ENCODE results near the gene PABPC1L2B.
"Not testable (repeated sequence)": the region's sequence is repeated elsewhere in the genome, so short reads cannot be mapped to it uniquely, and the experiment has no call there.

The PABPC1L2B gene

DNA sequence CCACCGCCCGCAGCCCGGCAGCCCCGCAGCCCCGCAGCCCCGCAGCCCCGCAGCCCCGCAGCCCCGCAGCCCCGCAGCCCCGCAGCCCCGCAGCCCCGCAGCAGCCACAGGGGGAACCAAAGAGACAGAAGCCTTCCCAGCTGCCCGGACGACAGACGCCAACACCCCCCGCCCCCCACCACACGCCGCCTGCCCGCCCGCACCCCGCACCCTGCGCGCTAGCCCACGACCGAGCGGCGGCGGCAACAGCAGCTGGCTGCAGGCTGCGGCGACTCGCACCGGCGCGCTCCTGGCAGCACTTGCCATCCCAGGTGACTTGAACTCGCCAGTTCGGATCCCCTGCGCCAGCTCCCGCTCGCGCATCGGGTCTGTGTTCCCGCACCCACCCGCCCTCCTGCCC, at the start of gene PABPC1L2B:
TSS of gene PABPC1L2B (plus strand) at position 207 of the 400 bp plus-strand sequence. CDS start 704 bp downstream, outside the sequence.
- not testable (repeated sequence) for DNase-seq

- not testable (repeated sequence) for DNase-seq
These were observed 42.8 kb upstream of the PABPC1L2B start for GRCh38 chrX:72959971-72960370.

DNA sequence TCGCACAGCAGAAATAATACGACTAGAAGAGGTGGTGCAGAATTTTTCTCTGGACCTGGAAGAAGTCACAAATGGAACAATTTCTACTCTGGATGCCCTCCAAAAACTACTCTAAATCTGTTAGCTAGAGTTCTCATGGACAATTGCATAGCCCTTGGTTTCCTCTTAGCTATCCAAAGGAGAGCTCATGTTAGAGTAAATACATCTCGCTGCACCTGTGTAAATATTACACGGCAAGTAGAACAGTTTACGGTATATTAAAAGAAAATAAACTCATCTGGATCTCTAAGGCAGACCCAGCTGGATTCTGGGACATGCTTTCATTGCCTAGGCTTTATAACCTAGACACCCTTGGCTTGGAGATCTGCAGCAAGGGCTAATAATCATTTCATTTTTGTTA, 30.9 kb upstream of the PABPC1L2B start:
- not testable (repeated sequence) for DNase-seq

DNA sequence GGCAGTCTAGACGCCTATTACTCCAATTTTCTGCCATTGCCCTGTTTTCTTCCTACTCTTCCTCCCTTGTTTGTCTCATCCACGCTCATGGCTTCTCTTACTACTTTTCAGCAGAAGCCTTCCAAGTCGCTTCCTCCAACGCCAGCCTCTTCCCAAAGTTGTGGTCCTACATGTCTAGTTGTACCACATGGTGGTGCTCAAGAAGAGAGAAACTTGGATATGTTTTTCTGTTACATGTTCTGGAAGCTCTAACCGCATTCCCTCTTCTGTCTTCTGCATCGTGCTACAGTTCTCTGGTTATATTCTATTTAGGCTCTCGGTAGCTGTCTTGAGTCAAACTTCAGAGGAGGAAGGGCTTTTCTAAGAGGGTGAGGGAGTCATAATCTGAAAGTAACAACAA, 27.9 kb upstream of the PABPC1L2B start:
- not testable (repeated sequence) for DNase-seq

- not testable (repeated sequence) for DNase-seq
These were observed 21.8 kb upstream of the PABPC1L2B start for GRCh38 chrX:72980894-72981469.

DNA sequence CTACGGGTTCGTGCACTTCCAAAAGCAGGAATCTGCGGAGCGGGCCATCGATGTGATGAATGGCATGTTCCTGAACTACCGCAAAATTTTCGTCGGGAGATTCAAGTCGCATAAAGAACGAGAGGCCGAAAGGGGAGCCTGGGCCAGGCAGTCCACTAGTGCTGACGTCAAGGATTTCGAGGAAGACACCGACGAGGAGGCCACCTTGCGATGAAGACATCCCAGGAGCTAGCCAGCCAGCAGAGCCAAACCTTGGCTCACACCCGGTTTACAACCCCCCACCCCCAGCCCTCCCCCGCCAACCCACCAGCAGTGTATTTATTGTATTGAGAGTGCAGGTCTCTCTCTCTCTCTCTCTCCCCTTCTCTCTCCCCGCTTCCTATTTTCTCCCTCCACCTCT, 1.3 kb downstream of the PABPC1L2B start:
- DNase-seq = not testable (repeated sequence)

GRCh38 chrX:73021361-73022092, 18.8 kb downstream of the PABPC1L2B start:
- no peak for DNase-seq

DNA sequence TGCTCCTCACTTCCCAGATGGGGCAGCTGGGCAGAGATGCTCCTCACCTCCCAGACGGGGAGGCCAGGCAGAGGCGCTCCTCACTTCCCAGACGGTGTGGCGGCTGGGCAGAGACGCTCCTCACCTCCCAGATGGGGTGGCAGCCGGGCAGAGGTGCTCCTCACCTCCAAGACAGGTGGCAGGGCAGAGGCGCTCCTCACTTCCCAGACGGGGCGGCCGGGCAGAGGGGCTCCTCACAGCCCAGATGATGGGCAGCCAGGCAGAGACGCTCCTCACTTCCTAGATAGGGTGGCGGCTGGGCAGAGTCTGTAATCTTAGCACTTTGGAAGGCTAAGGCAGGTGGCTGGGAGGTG, 19.3 kb downstream of the PABPC1L2B start:
- not testable (repeated sequence) for DNase-seq

DNA sequence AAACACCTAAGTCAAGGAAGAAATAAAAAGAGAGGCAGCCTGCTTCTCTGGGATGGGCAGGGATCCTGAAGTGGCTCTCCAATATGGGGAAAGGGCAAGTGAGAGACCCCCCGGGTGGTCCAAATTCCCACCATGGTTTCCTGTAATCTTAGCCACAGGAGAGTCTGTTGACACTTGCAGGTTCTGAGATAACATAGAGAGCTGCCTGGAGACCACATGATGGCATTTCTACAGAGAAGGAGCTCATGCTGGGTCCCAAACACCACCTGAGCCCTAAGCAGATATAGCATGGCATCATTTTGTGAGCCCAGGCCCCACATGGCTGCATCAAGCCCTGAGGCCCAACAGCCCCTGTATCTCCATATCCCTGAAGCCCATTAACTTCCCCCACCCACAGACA, 26.1 kb downstream of the PABPC1L2B start:
- no peak for DNase-seq

Data from NCI-H1092 (cell line).